Esophagus muscularis mucosa (tissue), 4 donors: ENCODE data around the gene WWC1. TPM values are rescaled to one million over a fixed set of nuclear protein-coding genes. Genes with fewer than 3 reads are reported as not detected.

Source experiments
- DNase-seq: peaks from one replicate; pipeline ENCODE4 v3.0.0-alpha.2; 2017; ENCODE audit errors: extremely low spot score
- H3K27ac ChIP-seq, 4 donors: fragments of 200-600 bp; sonication (generic); replicated peaks in 1 of 4; 1 replicate in 3 of 4; 2 replicates in 1 of 4; pipeline ENCODE4 v1.5.1; 2016 to 2019; ENCODE audit warnings: mild to moderate bottlenecking in 1 of 4
- H3K27me3 ChIP-seq, 4 donors: fragments of 200-600 bp; sonication (generic); one replicate each; pipeline versions ENCODE4 v1.5.1 to v1.6.0; 2016 to 2019
- H3K36me3 ChIP-seq, 4 donors: fragments of 200-600 bp; sonication (generic); one replicate each; pipeline ENCODE4 v1.5.1; 2016 to 2019
- H3K4me1 ChIP-seq, 4 donors: fragments of 200-600 bp; sonication (generic); one replicate each; pipeline ENCODE4 v1.5.1; 2016 to 2019
- H3K4me3 ChIP-seq, 4 donors: fragments of 200-600 bp; sonication (generic); 1 replicate in 2 of 4; 2 replicates in 2 of 4; pipeline ENCODE4 v1.5.1; 2016 to 2019; ENCODE audit warnings: mild to moderate bottlenecking in 4 of 4, moderate library complexity in 1 of 4
- H3K9me3 ChIP-seq, 4 donors: fragments of 200-600 bp; sonication (generic); 1 replicate in 3 of 4; 2 replicates in 1 of 4; pipeline ENCODE4 v1.5.1; 2016 to 2019
- EP300 ChIP-seq: sonication (generic); formaldehyde crosslinking; IDR thresholded peaks from one replicate; pipeline ENCODE4 v1.6.1; 2017; ENCODE audit warnings: antibody characterized with exemption
- POLR2A ChIP-seq: fragments of 450-650 bp; IDR thresholded peaks from one replicate; pipeline ENCODE4 v1.6.1; 2017; ENCODE audit warnings: antibody characterized with exemption, moderate library complexity, mild to moderate bottlenecking, low read depth
- POLR2AphosphoS5 ChIP-seq, 2 donors: sonication (generic); formaldehyde crosslinking; IDR thresholded peaks; one replicate each; pipeline ENCODE4 v1.6.1; 2017; ENCODE audit warnings: antibody characterized with exemption in 2 of 2
- WGBS: methylation state at CpG from one replicate; pipeline ENCODE4 v1.1.5; 2018; 5-methylcytosine and 5-hydroxymethylcytosine counted together
- intact Hi-C: fragments of 100-400 bp; cut with DNase I; formaldehyde crosslinking; loops from one replicate; pipeline ENCODE4 v1.15.1; 2023
- total RNA-seq, 4 donors: library from RNA; depleted of rRNA; stranded (reverse); fragments of >200 nt; gene quantifications; one replicate each; pipeline versions ENCODE4 v1.1.0 to v1.2.1, GENCODE V29; 2016
- TF ChIP-seq, protein P1 (sequence below), 3 experiments: fragments of 200-600 bp in 2 of 3; fragments of 450-650 bp in 1 of 3; sonication (generic) in 2 of 3; IDR thresholded peaks; one replicate each; pipeline ENCODE4 v1.5.1; 2017 to 2019; ENCODE audit warnings: antibody characterized with exemption in 3 of 3, mild to moderate bottlenecking in 2 of 3, moderate library complexity in 1 of 3

The WWC1 gene
- total RNA-seq = 1 to 10 TPM; 2.1 to 6.2 (median 3.2) TPM

DNA sequence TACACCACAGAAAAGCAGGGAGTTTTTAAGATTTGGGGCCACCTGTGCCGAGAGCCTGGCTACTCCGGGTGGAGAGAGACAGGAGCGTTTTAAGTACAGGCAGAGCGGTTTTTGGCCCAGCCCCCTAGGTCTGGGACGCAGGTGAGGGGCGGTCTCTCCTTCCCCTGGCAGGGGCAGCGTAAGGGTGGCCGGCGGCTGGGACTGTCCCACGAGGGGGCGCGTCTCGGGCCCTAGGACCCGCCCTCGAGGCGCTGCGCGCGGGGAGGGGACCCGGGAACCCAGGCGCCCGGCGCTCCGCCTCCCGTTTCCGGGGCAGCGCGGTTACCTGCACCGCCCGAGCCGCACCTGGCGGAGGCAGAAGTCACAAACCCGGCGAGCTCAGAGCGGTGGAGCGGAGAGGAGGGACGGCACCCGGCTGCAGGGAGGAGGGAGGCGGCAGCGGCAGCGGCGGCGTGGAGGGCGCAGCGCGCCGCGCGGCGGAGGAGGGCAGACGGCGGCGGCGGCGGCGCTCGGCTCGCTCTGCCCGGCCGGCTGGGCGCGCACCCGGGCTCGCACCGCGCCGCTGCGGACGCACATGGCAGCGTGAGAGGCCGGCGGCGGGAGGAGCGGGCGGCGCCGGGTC is at the start of gene WWC1:
Gene WWC1, plus strand, starts transcription at position 304 of the 622 bp plus-strand sequence. CDS start 508 bp downstream, outside the sequence.
- Histone ChIP-seq H3K27ac (no peak within 1 kb of the TSS), H3K4me3 (peak within 1 kb of the TSS; percentile 50 to 62 (median 52)), H3K9me3 (no peaks in the 10 kb centered on the region), H3K36me3 (no peaks in the 10 kb centered on the region), H3K27me3 (peaks cover 2 to 59% (median 9%) of the 10 kb centered on the region in 4 donors), H3K4me1 (peaks cover 7 to 20% (median 16%) of the 10 kb centered on the region in 4 donors)
- 0% methylated on average over 3 of the region's 77 CpGs for WGBS
- DNase-seq = no peak
- TF ChIP-seq EP300 (no peak), POLR2A (no peak), POLR2AphosphoS5 (IDR thresholded peaks at IDR 0.05) (no peak)
- TF ChIP-seq, protein P1, sequence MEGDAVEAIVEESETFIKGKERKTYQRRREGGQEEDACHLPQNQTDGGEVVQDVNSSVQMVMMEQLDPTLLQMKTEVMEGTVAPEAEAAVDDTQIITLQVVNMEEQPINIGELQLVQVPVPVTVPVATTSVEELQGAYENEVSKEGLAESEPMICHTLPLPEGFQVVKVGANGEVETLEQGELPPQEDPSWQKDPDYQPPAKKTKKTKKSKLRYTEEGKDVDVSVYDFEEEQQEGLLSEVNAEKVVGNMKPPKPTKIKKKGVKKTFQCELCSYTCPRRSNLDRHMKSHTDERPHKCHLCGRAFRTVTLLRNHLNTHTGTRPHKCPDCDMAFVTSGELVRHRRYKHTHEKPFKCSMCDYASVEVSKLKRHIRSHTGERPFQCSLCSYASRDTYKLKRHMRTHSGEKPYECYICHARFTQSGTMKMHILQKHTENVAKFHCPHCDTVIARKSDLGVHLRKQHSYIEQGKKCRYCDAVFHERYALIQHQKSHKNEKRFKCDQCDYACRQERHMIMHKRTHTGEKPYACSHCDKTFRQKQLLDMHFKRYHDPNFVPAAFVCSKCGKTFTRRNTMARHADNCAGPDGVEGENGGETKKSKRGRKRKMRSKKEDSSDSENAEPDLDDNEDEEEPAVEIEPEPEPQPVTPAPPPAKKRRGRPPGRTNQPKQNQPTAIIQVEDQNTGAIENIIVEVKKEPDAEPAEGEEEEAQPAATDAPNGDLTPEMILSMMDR (IDR thresholded peaks at IDR 0.05) = no peak
- intact Hi-C loops = no loop called here

DNA sequence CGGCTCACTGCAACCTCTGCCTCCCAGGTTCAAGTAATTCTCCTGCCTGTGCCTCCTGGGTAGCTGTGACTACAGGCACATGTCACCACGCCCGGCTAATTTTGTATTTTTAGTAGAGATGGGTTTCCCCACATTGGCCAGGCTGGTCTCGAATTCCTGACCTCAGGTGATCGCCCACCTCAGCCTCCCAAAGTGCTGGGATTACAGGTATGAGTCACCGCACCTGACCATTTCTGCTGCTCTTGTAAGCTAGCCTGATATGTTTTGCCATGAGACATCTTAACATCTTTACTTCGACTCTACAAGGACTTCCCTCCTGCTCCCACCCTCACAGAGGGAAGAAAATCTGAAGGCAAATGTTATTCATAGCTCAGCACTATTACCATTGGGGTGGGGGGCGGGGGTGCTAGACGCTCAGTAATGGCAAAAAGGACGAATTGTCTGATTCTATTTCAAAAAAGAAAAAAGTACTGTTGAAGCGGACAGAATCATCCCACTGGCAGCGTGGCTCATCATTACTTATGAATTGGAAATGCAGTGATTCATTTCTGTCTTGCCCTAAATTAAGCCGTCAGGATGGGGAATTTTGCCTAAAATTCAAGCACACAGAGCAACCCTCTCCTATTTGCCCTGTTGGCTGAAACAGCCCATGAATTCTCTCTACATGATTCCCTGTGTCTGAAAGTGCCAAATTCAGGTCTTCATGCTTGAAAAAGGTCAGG is 46.4 kb upstream of the WWC1 start:
- Histone ChIP-seq H3K9me3 (peaks cover 0 to 3% (median 0%) of the 10 kb centered on the region in 4 donors), H3K36me3 (peaks cover 0 to 29% (median 0%) of the 10 kb centered on the region in 4 donors), H3K4me1 (no peaks in the 10 kb centered on the region), H3K4me3 (no peak overlapping the region), H3K27me3 (no peaks in the 10 kb centered on the region), H3K27ac (no peak overlapping the region)
- intact Hi-C loops = no loop called here
- no peak for TF ChIP-seq POLR2AphosphoS5 (IDR thresholded peaks at IDR 0.05)
- DNase-seq = no peak
- 88% methylated on average over 13 of the region's 13 CpGs for WGBS

DNA sequence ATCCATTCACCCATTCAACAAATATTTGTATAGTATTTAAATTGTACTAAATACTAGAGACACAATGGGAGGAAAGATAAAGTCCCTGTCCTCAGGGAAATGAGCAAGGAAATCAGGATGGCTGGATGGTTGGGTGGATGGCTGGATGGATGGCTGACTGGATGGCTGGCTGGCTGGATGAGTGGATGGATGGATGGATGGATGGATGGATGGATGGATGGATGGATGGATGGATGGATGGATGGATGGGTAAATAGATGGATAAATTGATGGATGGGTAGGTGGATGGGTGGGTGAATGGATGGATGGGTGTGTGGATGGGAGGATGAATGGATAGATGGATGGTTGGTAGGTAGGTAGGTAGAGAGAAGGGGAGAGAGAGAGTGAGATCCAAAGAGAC is 41.5 kb upstream of the WWC1 start:
- H3K27ac ChIP-seq = no peak overlapping the region
- no peaks in the 10 kb centered on the region for H3K4me1 ChIP-seq
- intact Hi-C loops = no loop called here
- peaks cover 0 to 22% (median 0%) of the 10 kb centered on the region in 4 donors for H3K36me3 ChIP-seq
- no peak for TF ChIP-seq POLR2A
- no peaks in the 10 kb centered on the region for H3K9me3 ChIP-seq
- no peak overlapping the region for H3K4me3 ChIP-seq
- H3K27me3 ChIP-seq = no peaks in the 10 kb centered on the region
- no peak for DNase-seq

DNA sequence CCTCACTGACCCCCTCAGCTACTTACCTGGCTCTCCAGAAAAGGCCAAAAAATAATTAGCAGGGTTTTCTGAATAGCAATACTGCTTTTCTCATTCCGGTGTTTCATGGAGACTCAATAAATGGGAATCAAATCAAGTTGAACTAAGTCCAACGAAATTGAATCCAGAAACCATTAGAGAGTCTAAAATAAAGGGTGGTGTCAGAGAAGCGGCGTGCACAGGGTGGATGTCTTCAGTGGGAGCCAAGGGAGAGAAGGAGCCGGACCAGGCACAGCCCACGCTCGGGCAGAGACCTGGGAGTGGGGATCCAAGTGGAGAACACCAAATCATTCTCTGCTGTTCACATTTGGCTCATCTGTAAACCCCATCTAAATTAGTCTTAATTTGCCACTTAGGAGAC is 40.2 kb upstream of the WWC1 start:
- intact Hi-C loops = no loop called here
- TF ChIP-seq, protein P1 (IDR thresholded peaks at IDR 0.05) = no peak
- TF ChIP-seq POLR2AphosphoS5 (IDR thresholded peaks at IDR 0.05) (no peak), EP300 (no peak), POLR2A (no peak)
- 69% methylated on average over 7 of the region's 7 CpGs for WGBS

DNA sequence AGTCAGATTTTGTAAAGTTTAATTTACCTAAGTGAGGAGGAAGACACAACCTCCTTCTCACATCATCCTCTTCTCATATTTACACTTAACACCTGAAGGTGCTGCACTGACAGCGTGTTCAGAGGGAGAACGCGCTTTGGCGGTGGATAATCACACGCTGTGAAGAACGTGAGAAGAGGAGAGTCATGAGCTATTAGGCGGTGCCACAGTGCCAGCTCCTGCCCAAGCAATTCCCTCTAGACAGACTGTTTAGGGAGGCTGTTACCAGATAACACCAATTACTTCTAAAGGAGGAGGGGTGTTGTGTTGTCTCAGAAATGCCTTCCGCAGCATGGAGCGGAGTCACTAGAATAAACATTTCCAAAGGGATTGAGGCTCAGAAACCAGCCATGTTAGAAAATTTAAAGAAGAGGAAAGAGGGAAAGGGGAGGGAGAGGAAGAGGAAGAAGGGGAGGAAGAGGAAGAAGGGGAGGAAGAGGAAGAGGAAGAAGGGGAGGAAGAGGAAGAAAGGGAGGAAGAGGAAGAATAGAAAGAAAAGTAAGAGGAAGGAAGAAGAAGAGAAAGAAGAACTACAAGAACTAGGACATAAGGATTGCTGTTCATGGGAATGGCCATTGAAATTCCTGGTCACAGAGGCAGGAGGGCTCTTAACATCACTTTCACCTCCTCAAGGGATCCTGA is 37.3 kb upstream of the WWC1 start:
- Histone ChIP-seq H3K4me1 (no peaks in the 10 kb centered on the region), H3K27me3 (no peaks in the 10 kb centered on the region), H3K4me3 (no peak overlapping the region), H3K27ac (no peak overlapping the region), H3K9me3 (no peaks in the 10 kb centered on the region), H3K36me3 (no peaks in the 10 kb centered on the region)
- WGBS = 85% methylated on average over 9 of the region's 9 CpGs
- DNase-seq = no peak
- TF ChIP-seq POLR2AphosphoS5 (IDR thresholded peaks at IDR 0.05) = no peak
- no peak for TF ChIP-seq EP300
- intact Hi-C loops = no loop called here

More for the DNA sequence above, 40.2 kb upstream of the WWC1 start:
- DNase-seq = no peak
- H3K9me3 ChIP-seq = no peaks in the 10 kb centered on the region
- H3K36me3 ChIP-seq = peaks cover 0 to 19% (median 0%) of the 10 kb centered on the region in 4 donors
- H3K27ac ChIP-seq = no peak overlapping the region
- no peaks in the 10 kb centered on the region for H3K4me1 ChIP-seq
- no peaks in the 10 kb centered on the region for H3K27me3 ChIP-seq
- H3K4me3 ChIP-seq = no peak overlapping the region
